Mammary epithelial cell (primary cell): Measurements from ENCODE around the gene TMEM132D.

ENCODE experiments used
- EZH2 ChIP-seq: IDR thresholded peaks from 2 replicates; pipeline ENCODE4 v1.6.1; 2012; ENCODE audit warnings: low read length, inconsistent platforms, borderline replicate concordance
- TF ChIP-seq, protein P1 (sequence below), 2 donors: IDR thresholded peaks in 1 of 2; conservative IDR thresholded peaks in 1 of 2; 2 replicates each; pipeline ENCODE4 v1.5.1; 2011 to 2012; ENCODE audit warnings: inconsistent platforms in 2 of 2, low read length in 2 of 2, mild to moderate bottlenecking in 2 of 2, control low read depth in 1 of 2, low read depth in 1 of 2; ENCODE audit not compliant: insufficient read depth in 1 of 2; ENCODE audit errors: extremely low read depth in 1 of 2

DNA sequence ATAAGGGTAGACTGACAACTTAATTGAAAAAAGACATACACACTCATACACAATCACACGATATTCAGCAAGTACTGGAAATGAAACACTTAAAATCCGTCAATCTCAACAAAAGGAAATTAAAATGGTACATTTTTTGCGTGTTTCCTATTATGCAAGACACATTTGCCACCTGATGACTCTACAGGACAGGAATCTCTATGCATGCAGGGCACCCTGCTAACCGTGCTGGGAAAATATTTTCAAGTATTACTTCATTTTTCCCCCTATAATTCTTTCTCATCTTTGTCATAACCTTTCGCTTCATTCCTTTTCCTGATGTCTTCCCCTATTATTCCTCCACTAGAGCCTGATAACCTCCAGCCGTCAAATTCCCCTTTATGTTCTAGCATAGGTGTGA, 150.2 kb downstream of the TMEM132D start:
- TF ChIP-seq, protein P1, sequence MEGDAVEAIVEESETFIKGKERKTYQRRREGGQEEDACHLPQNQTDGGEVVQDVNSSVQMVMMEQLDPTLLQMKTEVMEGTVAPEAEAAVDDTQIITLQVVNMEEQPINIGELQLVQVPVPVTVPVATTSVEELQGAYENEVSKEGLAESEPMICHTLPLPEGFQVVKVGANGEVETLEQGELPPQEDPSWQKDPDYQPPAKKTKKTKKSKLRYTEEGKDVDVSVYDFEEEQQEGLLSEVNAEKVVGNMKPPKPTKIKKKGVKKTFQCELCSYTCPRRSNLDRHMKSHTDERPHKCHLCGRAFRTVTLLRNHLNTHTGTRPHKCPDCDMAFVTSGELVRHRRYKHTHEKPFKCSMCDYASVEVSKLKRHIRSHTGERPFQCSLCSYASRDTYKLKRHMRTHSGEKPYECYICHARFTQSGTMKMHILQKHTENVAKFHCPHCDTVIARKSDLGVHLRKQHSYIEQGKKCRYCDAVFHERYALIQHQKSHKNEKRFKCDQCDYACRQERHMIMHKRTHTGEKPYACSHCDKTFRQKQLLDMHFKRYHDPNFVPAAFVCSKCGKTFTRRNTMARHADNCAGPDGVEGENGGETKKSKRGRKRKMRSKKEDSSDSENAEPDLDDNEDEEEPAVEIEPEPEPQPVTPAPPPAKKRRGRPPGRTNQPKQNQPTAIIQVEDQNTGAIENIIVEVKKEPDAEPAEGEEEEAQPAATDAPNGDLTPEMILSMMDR (conservative IDR thresholded peaks at IDR 0.05 in 1 of 2, IDR thresholded peaks at IDR 0.05 in 1 of 2; ENCODE audit: extremely low read depth in 1 of 2, insufficient read depth in 1 of 2, low read depth in 1 of 2, low read length in 2 of 2) = no peak
- TF ChIP-seq EZH2 = no peak
